Measurements from ENCODE around the gene ACY1.

The ACY1 gene

DNA sequence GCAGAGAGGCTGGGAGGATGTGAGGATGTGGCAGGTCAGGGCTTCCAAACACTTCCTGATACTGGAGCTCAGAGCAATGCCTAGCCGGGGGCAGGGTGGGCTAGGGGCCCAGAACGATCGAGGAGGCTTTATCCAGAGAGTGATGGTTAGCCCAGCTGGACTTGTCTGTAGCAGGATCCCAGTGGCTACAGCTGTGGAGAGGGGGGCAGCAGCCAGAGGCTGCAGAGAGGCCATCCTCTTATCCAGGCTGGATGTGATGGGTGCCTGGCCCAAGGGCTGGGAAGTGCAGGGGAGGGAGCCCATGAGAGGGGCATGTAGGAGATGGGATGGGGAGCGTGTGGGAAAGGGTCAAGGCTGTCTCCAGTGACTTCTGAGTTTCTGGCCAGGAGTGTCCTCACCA is 36.5 kb upstream of the ACY1 start:
- H3K36me3 ChIP-seq (ENCODE audit: insufficient read depth, low read length), result no peaks in the 10 kb centered on the region; the same call in 1 of the 2 replicates
- TF ChIP-seq CTCF (IDR thresholded peaks at IDR 0.05; ENCODE audit: borderline replicate concordance, extremely low read depth, low read length, poor library complexity, severe bottlenecking) (no peak), EZH2 (IDR thresholded peaks at IDR 0.05; ENCODE audit: borderline replicate concordance, low read depth, low read length, severe bottlenecking) (no peak)
- H3K4me2 ChIP-seq (ENCODE audit: insufficient read depth, low read length), result no peak overlapping the region
- ATAC-seq (ENCODE audit: insufficient read depth, low read depth) (no peak), DNase-seq (no peak)
- H3K9me3 ChIP-seq (ENCODE audit: insufficient read depth, low read length, severe bottlenecking), result no peaks in the 10 kb centered on the region
- H4K20me1 ChIP-seq (ENCODE audit: insufficient read depth, low read length), result no peaks in the 10 kb centered on the region; the same call in 1 of the 2 replicates
- H3K9ac ChIP-seq (ENCODE audit: low read depth, low read length), result no peak overlapping the region
- no peak overlapping the region for H3K27ac ChIP-seq (ENCODE audit: low read length)
- H3K4me1 ChIP-seq (ENCODE audit: insufficient read depth, low read length), result peaks cover 15% of the 10 kb centered on the region
- no peak overlapping the region for H3K4me3 ChIP-seq (ENCODE audit: low read depth in 1 of 2, low read length in 2 of 2)
- no peaks in the 10 kb centered on the region for H3K27me3 ChIP-seq (ENCODE audit: insufficient read depth, low read length, poor library complexity)
- peaks cover 4% of the 10 kb centered on the region for H3K79me2 ChIP-seq (ENCODE audit: insufficient read depth, low read length)
- H2AFZ ChIP-seq (ENCODE audit: low read depth, low read length), result no peak overlapping the region

- ATAC-seq (ENCODE audit: insufficient read depth, low read depth) (no peak), DNase-seq (no peak)
- Histone ChIP-seq H3K27ac (ENCODE audit: low read length) (no peak overlapping the region), H3K36me3 (ENCODE audit: insufficient read depth, low read length) (no peaks in the 10 kb centered on the region; the same call in 1 of the 2 replicates), H3K4me2 (ENCODE audit: insufficient read depth, low read length) (no peak overlapping the region), H3K9ac (ENCODE audit: low read depth, low read length) (no peak overlapping the region), H3K79me2 (ENCODE audit: insufficient read depth, low read length) (peaks cover 3% of the 10 kb centered on the region), H4K20me1 (ENCODE audit: insufficient read depth, low read length) (no peaks in the 10 kb centered on the region; the same call in 1 of the 2 replicates), H3K4me1 (ENCODE audit: insufficient read depth, low read length) (peaks cover 13% of the 10 kb centered on the region), H3K4me3 (ENCODE audit: low read depth in 1 of 2, low read length in 2 of 2) (no peak overlapping the region), H3K9me3 (ENCODE audit: insufficient read depth, low read length, severe bottlenecking) (no peaks in the 10 kb centered on the region), H3K27me3 (ENCODE audit: insufficient read depth, low read length, poor library complexity) (no peaks in the 10 kb centered on the region), H2AFZ (ENCODE audit: low read depth, low read length) (no peak overlapping the region)
- no peak for TF ChIP-seq EZH2 (IDR thresholded peaks at IDR 0.05; ENCODE audit: borderline replicate concordance, low read depth, low read length, severe bottlenecking)
- TF ChIP-seq CTCF (IDR thresholded peaks at IDR 0.05; ENCODE audit: borderline replicate concordance, extremely low read depth, low read length, poor library complexity, severe bottlenecking), result no peak
Measured at GRCh38 chr3:51947215-51947900, 36.0 kb upstream of the ACY1 start.

DNA sequence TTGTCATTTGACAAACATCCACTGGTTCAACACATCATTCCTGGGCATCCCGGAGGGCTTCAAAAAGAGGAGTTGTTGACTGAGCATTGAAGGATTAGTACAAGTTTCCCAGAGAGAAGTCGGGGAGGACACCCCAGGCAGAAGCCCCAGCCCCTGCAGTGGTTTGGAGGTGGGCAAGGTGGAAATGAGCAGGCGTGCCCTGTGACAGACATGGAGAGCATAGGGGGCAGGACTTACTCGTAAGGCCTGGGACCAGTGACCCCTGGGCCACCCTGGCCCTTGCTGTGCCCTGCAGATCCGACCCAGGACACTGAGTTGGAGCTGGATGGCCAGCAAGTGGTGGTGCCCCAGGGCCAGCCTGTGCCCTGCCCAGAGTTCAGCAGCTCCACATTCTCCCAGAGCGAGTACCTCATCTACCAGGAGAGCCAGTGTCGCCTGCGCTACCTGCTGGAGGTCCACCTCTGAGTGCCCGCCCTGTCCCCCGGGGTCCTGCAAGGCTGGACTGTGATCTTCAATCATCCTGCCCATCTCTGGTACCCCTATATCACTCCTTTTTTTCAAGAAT is 35.2 kb upstream of the ACY1 start:
- no peaks in the 10 kb centered on the region for H3K9me3 ChIP-seq (ENCODE audit: insufficient read depth, low read length, severe bottlenecking)
- H4K20me1 ChIP-seq (ENCODE audit: insufficient read depth, low read length), result no peaks in the 10 kb centered on the region; the same call in 1 of the 2 replicates
- no peak overlapping the region for H3K27ac ChIP-seq (ENCODE audit: low read length)
- no peaks in the 10 kb centered on the region for H3K79me2 ChIP-seq (ENCODE audit: insufficient read depth, low read length)
- no peaks in the 10 kb centered on the region; the same call in 1 of the 2 replicates for H3K36me3 ChIP-seq (ENCODE audit: insufficient read depth, low read length)
- no peak overlapping the region for H3K4me2 ChIP-seq (ENCODE audit: insufficient read depth, low read length)
- ATAC-seq (ENCODE audit: insufficient read depth, low read depth), result no peak
- no peaks in the 10 kb centered on the region for H3K27me3 ChIP-seq (ENCODE audit: insufficient read depth, low read length, poor library complexity)
- H3K4me1 ChIP-seq (ENCODE audit: insufficient read depth, low read length), result peaks cover 6% of the 10 kb centered on the region
- TF ChIP-seq EZH2 (IDR thresholded peaks at IDR 0.05; ENCODE audit: borderline replicate concordance, low read depth, low read length, severe bottlenecking), result no peak
- no peak for TF ChIP-seq CTCF (IDR thresholded peaks at IDR 0.05; ENCODE audit: borderline replicate concordance, extremely low read depth, low read length, poor library complexity, severe bottlenecking)
- no peak overlapping the region for H2AFZ ChIP-seq (ENCODE audit: low read depth, low read length)
- H3K4me3 ChIP-seq (ENCODE audit: low read depth in 1 of 2, low read length in 2 of 2), result no peak overlapping the region
- no peak overlapping the region for H3K9ac ChIP-seq (ENCODE audit: low read depth, low read length)
- DNase-seq, result no peak

Data from DND-41 (cell line).